Measurements from ENCODE around the gene MGAT4C. TPM values are rescaled to one million over a fixed set of nuclear protein-coding genes. Genes with fewer than 3 reads are reported as not detected.

The MGAT4C gene
- total RNA-seq, 1 donor from 2014 or later, result 1.8 TPM

GRCh38 chr12:86230516-86231146 is 25.6 kb downstream of the MGAT4C start:
- DNase-seq (ENCODE audit: low spot score in 2 of 2, unreplicated experiment in 2 of 2), result no peak
- Mint-ChIP-seq H3K27ac (peak overlapping the region; percentile 94), H3K9me3 (peaks cover 16% of the 10 kb centered on the region), H3K36me3 (peaks cover 3% of the 10 kb centered on the region), H3K4me3 (no peak overlapping the region), H3K4me1 (peaks cover 63% of the 10 kb centered on the region), H3K27me3 (ENCODE audit: low read depth) (no peaks in the 10 kb centered on the region)
- TF ChIP-seq CTCF (IDR thresholded peaks at IDR 0.05; ENCODE audit: unreplicated experiment), result no peak

- H3K4me1 Mint-ChIP-seq, result peaks cover 55% of the 10 kb centered on the region
- no peak for DNase-seq (ENCODE audit: low spot score in 2 of 2, unreplicated experiment in 2 of 2)
- no peak for TF ChIP-seq CTCF (IDR thresholded peaks at IDR 0.05; ENCODE audit: unreplicated experiment)
- peaks cover 24% of the 10 kb centered on the region for H3K9me3 Mint-ChIP-seq
- H3K27ac Mint-ChIP-seq, result peak overlapping the region; percentile 94
- no peaks in the 10 kb centered on the region for H3K27me3 Mint-ChIP-seq (ENCODE audit: low read depth)
- H3K36me3 Mint-ChIP-seq, result peaks cover 8% of the 10 kb centered on the region
- H3K4me3 Mint-ChIP-seq, result no peak overlapping the region
These were observed 26.4 kb downstream of the MGAT4C start for GRCh38 chr12:86229772-86230171.

DNA sequence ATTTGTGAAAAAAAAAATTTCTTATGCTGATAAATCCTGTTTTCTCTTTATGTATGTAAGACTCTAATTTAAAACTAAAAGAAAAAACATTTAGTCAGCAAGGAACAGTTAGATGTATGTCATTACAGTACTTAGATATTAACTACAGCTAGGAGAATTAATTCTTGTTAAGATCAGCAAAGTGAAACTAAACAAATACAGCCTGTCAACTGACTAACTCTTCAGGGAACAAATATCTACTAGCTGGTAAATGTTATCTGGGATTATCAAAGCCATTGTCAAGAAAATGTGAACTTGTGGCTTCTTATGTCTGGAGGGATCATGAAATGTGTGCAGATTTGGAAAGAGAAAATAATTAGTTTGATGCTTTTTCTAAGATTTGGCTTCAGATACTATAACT is 27.5 kb downstream of the MGAT4C start:
- no peak for DNase-seq (ENCODE audit: low spot score in 2 of 2, unreplicated experiment in 2 of 2)
- H3K27me3 Mint-ChIP-seq (ENCODE audit: low read depth), result no peaks in the 10 kb centered on the region
- no peak for TF ChIP-seq CTCF (IDR thresholded peaks at IDR 0.05; ENCODE audit: unreplicated experiment)
- no peak overlapping the region for H3K4me3 Mint-ChIP-seq
- H3K27ac Mint-ChIP-seq, result no peak overlapping the region
- peaks cover 11% of the 10 kb centered on the region for H3K36me3 Mint-ChIP-seq
- H3K4me1 Mint-ChIP-seq, result peaks cover 48% of the 10 kb centered on the region
- peaks cover 34% of the 10 kb centered on the region for H3K9me3 Mint-ChIP-seq

- H3K4me3 Mint-ChIP-seq, result no peak overlapping the region
- DNase-seq (ENCODE audit: low spot score in 2 of 2, unreplicated experiment in 2 of 2), result no peak
- H3K27me3 Mint-ChIP-seq (ENCODE audit: low read depth), result no peaks in the 10 kb centered on the region
- H3K4me1 Mint-ChIP-seq, result peaks cover 42% of the 10 kb centered on the region
- peak overlapping the region; percentile 71 for H3K27ac Mint-ChIP-seq
- peaks cover 11% of the 10 kb centered on the region for H3K36me3 Mint-ChIP-seq
- TF ChIP-seq CTCF (IDR thresholded peaks at IDR 0.05; ENCODE audit: unreplicated experiment), result no peak
- H3K9me3 Mint-ChIP-seq, result peaks cover 35% of the 10 kb centered on the region
These were observed 29.7 kb downstream of the MGAT4C start for GRCh38 chr12:86226481-86226880.

GRCh38 chr12:86216591-86216990 is 39.6 kb downstream of the MGAT4C start:
- H3K4me3 Mint-ChIP-seq, result no peak overlapping the region
- peaks cover 20% of the 10 kb centered on the region for H3K4me1 Mint-ChIP-seq
- no peaks in the 10 kb centered on the region for H3K27me3 Mint-ChIP-seq (ENCODE audit: low read depth)
- peaks cover 2% of the 10 kb centered on the region for H3K36me3 Mint-ChIP-seq
- DNase-seq (ENCODE audit: low spot score in 2 of 2, unreplicated experiment in 2 of 2), result no peak
- no peak overlapping the region for H3K27ac Mint-ChIP-seq
- TF ChIP-seq CTCF (IDR thresholded peaks at IDR 0.05; ENCODE audit: unreplicated experiment), result no peak
- H3K9me3 Mint-ChIP-seq, result peaks cover 13% of the 10 kb centered on the region
